Endodermal cell (in vitro differentiated cells): Measurements from ENCODE around the gene OGN. TPM values are rescaled to one million over a fixed set of nuclear protein-coding genes. Genes with fewer than 3 reads are reported as not detected.

Source experiments
- DNase-seq: peaks from one replicate; pipeline ENCODE4 v3.0.0-alpha.2; 2017
- H3K27ac ChIP-seq: 2 replicates; pipeline ENCODE4 v1.5.1; 2013; ENCODE audit warnings: mild to moderate bottlenecking, low read depth, low read length, moderate library complexity
- H3K27me3 ChIP-seq: 2 replicates; pipeline ENCODE4 v1.6.1; 2013; ENCODE audit warnings: mild to moderate bottlenecking, low read length, moderate library complexity; ENCODE audit not compliant: insufficient read depth, control insufficient read depth, poor library complexity, severe bottlenecking
- H3K36me3 ChIP-seq: 2 replicates; pipeline ENCODE4 v1.7.0; 2013; ENCODE audit warnings: mild to moderate bottlenecking, low read length, moderate library complexity; ENCODE audit not compliant: control insufficient read depth, insufficient read depth
- H3K4me1 ChIP-seq: one replicate; pipeline ENCODE4 v1.7.0; 2013; ENCODE audit warnings: low read length; ENCODE audit not compliant: control insufficient read depth, insufficient read depth
- H3K4me3 ChIP-seq: 2 replicates; pipeline ENCODE4 v1.5.1; 2013; ENCODE audit warnings: mild to moderate bottlenecking, low read length, moderate library complexity
- H3K9ac ChIP-seq: 2 replicates; pipeline ENCODE4 v1.6.1; 2013; ENCODE audit warnings: mild to moderate bottlenecking, low read length, moderate library complexity; ENCODE audit not compliant: poor library complexity, severe bottlenecking; ENCODE audit errors: extremely low read depth
- H3K9me3 ChIP-seq: 2 replicates; pipeline ENCODE4 v1.6.1; 2013; ENCODE audit warnings: mild to moderate bottlenecking, low read length, moderate library complexity; ENCODE audit not compliant: control insufficient read depth
- H3K27ac Mint-ChIP-seq: 2 replicates; pipeline ENCODE4 v1.8.0; 2020; ENCODE audit warnings: mixed read lengths
- H3K27me3 Mint-ChIP-seq: 2 replicates; pipeline ENCODE4 v1.8.0; 2021; ENCODE audit warnings: mild to moderate bottlenecking, mixed read lengths; ENCODE audit not compliant: insufficient read depth
- H3K36me3 Mint-ChIP-seq: 2 replicates; pipeline ENCODE4 v1.8.0; 2020; ENCODE audit warnings: low read depth, mixed read lengths
- H3K4me1 Mint-ChIP-seq: 2 replicates; pipeline ENCODE4 v1.8.0; 2020; ENCODE audit warnings: mixed read lengths
- H3K4me3 Mint-ChIP-seq: 2 replicates; pipeline ENCODE4 v1.8.0; 2020; ENCODE audit warnings: mild to moderate bottlenecking, moderate library complexity, mixed read lengths
- H3K9me3 Mint-ChIP-seq: 2 replicates; pipeline ENCODE4 v1.8.0; 2020; ENCODE audit warnings: mild to moderate bottlenecking, mixed read lengths
- CTCF ChIP-seq: fragments of 200-600 bp; sonication (generic); conservative IDR thresholded peaks from 2 replicates; pipeline ENCODE4 v1.5.0; 2021; ENCODE audit warnings: antibody characterized with exemption, mild to moderate bottlenecking
- WGBS, 2 experiments: methylation state at CpG; one replicate each; pipeline versions ENCODE4 v1.1.5 to v1.1.7; 2013; ENCODE audit warnings: missing lambda C conversion rate in 2 of 2, mixed read lengths in 1 of 2; ENCODE audit not compliant: insufficient coverage in 1 of 2, insufficient read length in 1 of 2; 5-methylcytosine and 5-hydroxymethylcytosine counted together
- total RNA-seq, 2 donors: library from RNA; stranded (reverse); fragmentation: NEBNext Ultra II Directional in 1 of 2; extraction: Animal tissue kit (Norgen Biotek cat#: 25700) in 1 of 2; gene quantifications; 2 replicates in 1 of 2; 3 replicates in 1 of 2; pipeline ENCODE4 v1.2.1, GENCODE V29; 2021

OGN gene
- total RNA-seq, 2 donors from 2014 or later: not detected

- no peak for DNase-seq
- H3K27me3 ChIP-seq: no peaks in the 10 kb centered on the region
- Mint-ChIP-seq H3K27ac (no peak overlapping the region), H3K4me3 (no peak overlapping the region), H3K4me1 (no peaks in the 10 kb centered on the region), H3K9me3 (no peaks in the 10 kb centered on the region), H3K27me3 (no peaks in the 10 kb centered on the region), H3K36me3 (no peaks in the 10 kb centered on the region)
- no peak overlapping the region for H3K9ac ChIP-seq
- H3K9me3 ChIP-seq: no peaks in the 10 kb centered on the region
- no peak for TF ChIP-seq CTCF
- no peak overlapping the region for H3K27ac ChIP-seq
- 89 to 100% methylated on average over 4 to 6 of the region's 6 CpGs for WGBS, 2 experiments
- no peak overlapping the region for H3K4me3 ChIP-seq
- no peaks in the 10 kb centered on the region for H3K4me1 ChIP-seq
- no peaks in the 10 kb centered on the region for H3K36me3 ChIP-seq
Measured at GRCh38 chr9:92385477-92385876, 18.9 kb downstream of the OGN start.

- WGBS, 2 experiments: 78 to 81% methylated on average over 2 of the region's 3 CpGs
- Histone ChIP-seq H3K36me3 (no peaks in the 10 kb centered on the region), H3K27ac (no peak overlapping the region), H3K27me3 (no peaks in the 10 kb centered on the region), H3K9ac (no peak overlapping the region), H3K4me1 (no peaks in the 10 kb centered on the region), H3K4me3 (no peak overlapping the region), H3K9me3 (no peaks in the 10 kb centered on the region)
- H3K9me3 Mint-ChIP-seq: no peaks in the 10 kb centered on the region
- H3K4me3 Mint-ChIP-seq: no peak overlapping the region
- TF ChIP-seq CTCF: no peak
- H3K27ac Mint-ChIP-seq: no peak overlapping the region
- no peak for DNase-seq
- no peaks in the 10 kb centered on the region for H3K36me3 Mint-ChIP-seq
- H3K4me1 Mint-ChIP-seq: no peaks in the 10 kb centered on the region
- no peaks in the 10 kb centered on the region for H3K27me3 Mint-ChIP-seq
Measured at GRCh38 chr9:92385001-92385400, 19.4 kb downstream of the OGN start.

GRCh38 chr9:92384375-92384774 lies 20.0 kb downstream of the OGN start:
- H3K4me1 Mint-ChIP-seq: peaks cover 6% of the 10 kb centered on the region

More at GRCh38 chr9:92384375-92384774, 20.0 kb downstream of the OGN start:
- Histone ChIP-seq H3K9ac (no peak overlapping the region), H3K27ac (no peak overlapping the region), H3K36me3 (no peaks in the 10 kb centered on the region), H3K4me3 (no peak overlapping the region), H3K27me3 (no peaks in the 10 kb centered on the region), H3K9me3 (no peaks in the 10 kb centered on the region), H3K4me1 (no peaks in the 10 kb centered on the region)
- H3K36me3 Mint-ChIP-seq: no peaks in the 10 kb centered on the region
- TF ChIP-seq CTCF: no peak
- whole genome bisulfite sequencing, 2 experiments: no CpG with 5 or more reads among the region's 1 CpG
- no peak overlapping the region for H3K27ac Mint-ChIP-seq
- no peaks in the 10 kb centered on the region for H3K9me3 Mint-ChIP-seq
- H3K27me3 Mint-ChIP-seq: no peaks in the 10 kb centered on the region
- no peak for DNase-seq
- H3K4me3 Mint-ChIP-seq: no peak overlapping the region
